Glomerular visceral epithelial cell (primary cell): Measurements from ENCODE around the gene ASAP3.
"Not testable (repeated sequence)": the region's sequence is repeated elsewhere in the genome, so short reads cannot be mapped to it uniquely, and the experiment has no call there.

Experiments used
- DNase-seq: peaks from one replicate; pipeline ENCODE4 v3.0.0-alpha.2; 2016; ENCODE audit errors: extremely low spot score

The ASAP3 gene

GRCh38 chr1:23514111-23514679 lies 30.2 kb upstream of the ASAP3 start:
- DNase-seq, result no peak

GRCh38 chr1:23509896-23510295 lies 25.9 kb upstream of the ASAP3 start:
- no peak for DNase-seq

GRCh38 chr1:23506376-23507107 lies 22.6 kb upstream of the ASAP3 start:
- no peak for DNase-seq

- DNase-seq, result no peak
Observed at GRCh38 chr1:23505851-23506250, 21.9 kb upstream of the ASAP3 start.

DNA sequence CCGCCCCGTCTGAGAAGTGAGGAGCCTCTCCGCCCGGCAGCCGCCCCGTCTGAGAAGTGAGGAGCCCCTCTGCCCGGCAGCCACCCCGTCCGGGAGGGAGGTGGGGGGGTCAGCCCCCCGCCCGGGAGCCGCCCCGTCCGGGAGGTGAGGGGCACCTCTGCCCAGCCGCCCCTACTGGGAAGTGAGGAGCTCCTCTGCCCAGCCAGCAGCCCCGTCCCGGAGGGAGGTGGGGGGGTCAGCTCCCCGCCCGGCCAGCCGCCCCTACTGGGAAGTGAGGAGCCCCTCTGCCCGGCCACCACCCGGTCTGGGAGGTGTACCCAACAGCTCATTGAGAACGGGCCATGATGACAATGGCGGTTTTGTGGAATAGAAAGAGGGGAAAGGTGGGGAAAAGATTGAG lies 20.2 kb upstream of the ASAP3 start:
- not testable (repeated sequence) for DNase-seq

GRCh38 chr1:23502951-23503350 lies 19.0 kb upstream of the ASAP3 start:
- no peak for DNase-seq

DNA sequence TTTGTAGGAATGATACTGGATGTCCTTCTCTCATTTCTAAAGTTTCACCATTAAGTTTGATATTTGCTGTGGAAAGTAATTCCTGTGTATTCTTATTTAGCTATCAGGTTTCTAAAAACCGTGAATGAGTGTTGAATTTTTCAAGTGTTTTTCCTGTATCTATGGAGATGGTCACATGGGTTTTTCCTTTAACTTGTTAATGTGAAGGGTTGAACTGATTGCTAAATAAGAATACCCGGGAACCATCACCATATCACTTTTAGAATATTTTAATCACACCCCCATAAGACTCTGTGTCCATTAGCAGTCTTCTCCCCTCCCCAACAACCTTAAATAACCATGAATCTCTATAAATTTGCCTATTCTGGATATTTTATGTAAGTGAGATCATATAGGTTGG lies 16.5 kb upstream of the ASAP3 start:
- DNase-seq, result no peak

- DNase-seq, result no peak
Observed at GRCh38 chr1:23497777-23498439, 13.9 kb upstream of the ASAP3 start.

DNA sequence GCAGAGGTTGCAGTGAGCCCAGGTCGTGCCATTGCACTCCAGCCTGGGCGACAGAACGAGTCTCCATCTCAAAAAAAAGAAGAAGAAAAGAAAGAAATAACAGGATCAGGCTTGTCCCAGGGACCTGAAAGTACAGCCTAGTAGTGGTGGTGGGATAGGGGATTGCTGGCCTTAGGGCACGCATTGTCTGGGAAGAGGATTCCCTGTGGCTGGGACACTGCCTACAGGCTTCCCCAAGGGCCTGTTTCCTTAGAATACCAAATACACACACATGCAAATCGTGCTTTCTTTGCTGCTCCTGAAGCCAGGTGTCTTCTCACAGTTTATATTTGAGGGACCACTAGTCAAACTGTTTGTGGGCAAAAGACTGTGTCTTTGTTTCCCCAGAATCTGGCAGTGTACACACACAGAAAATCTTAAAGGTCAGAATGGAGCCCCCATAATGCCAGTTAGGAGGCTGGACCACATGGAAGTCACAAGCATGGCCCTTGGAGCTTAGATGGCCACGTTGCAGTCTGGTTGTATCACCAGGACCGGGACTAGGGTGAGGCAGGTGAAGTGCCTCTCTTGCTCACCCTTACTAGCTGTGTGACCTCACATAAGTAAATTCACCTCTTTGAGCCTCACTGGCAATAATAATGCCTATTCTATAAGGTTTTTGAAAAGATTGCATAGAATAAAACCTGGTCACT lies 12.7 kb upstream of the ASAP3 start:
- DNase-seq, result no peak

DNA sequence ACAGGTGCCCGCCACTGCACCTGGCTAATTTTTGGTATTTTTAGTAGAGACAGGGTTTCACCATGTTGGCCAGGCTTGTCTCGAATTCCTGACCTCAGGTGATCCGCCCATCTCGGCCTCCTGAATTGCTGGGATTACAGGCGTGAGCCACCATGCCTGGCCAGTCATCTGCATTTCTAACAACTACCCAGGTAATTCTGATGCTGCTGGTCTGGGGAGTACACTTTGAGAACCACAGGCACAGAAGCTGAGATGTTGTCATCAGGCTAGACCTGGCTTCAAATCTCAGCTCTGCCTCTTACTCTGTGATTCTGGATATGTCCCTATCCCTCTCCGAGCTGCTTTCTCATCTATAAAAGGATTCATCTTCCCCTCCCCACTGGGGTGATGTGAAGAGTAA lies 10.9 kb upstream of the ASAP3 start:
- DNase-seq, result not testable (repeated sequence)

GRCh38 chr1:23492776-23493175 lies 8.8 kb upstream of the ASAP3 start:
- not testable (repeated sequence) for DNase-seq

GRCh38 chr1:23492132-23492720 lies 8.2 kb upstream of the ASAP3 start:
- DNase-seq, result no peak

DNA sequence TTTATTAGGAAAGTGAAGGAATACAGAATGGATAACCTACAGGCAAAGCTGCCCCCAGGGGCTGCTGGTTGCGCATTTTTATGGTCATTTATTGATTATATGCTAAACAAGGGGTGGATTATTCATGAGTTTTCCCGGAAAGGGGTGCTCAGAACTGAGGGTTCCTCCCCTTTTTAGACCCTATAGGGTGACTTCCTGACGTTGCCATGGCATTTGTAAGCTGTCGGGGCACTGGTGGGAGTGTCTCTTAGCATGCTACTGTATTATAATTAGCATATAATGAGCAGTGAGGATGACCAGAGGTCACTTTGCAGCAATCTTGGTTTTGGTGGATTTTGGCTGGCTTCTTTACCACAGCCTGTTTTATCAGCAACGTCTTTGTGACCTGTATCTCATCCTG lies 5.9 kb upstream of the ASAP3 start:
- no peak for DNase-seq

- no peak for DNase-seq
Observed at GRCh38 chr1:23485002-23485332, 988 bp upstream of the ASAP3 start.

GRCh38 chr1:23484253-23485001 lies 448 bp upstream of the ASAP3 start:
- DNase-seq, result peak; percentile 93

GRCh38 chr1:23481904-23482303 lies 2.1 kb downstream of the ASAP3 start:
- no peak for DNase-seq

GRCh38 chr1:23481026-23481597 lies 2.9 kb downstream of the ASAP3 start:
- no peak for DNase-seq

- no peak for DNase-seq
Observed at GRCh38 chr1:23480187-23481025, 3.6 kb downstream of the ASAP3 start.

DNA sequence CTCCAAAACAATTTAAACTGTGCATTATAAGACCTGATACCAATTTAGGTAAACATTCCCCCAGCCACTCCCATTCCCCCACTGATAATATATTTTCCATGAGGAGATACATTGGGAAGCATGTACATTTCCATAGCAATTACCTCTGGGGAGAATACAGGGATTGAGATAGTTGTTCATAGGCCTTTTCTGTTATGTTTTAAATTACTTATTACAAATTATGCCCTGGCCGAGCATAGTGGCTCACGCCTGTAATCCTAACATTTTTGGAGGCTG lies 4.4 kb downstream of the ASAP3 start:
- DNase-seq, result no peak

DNA sequence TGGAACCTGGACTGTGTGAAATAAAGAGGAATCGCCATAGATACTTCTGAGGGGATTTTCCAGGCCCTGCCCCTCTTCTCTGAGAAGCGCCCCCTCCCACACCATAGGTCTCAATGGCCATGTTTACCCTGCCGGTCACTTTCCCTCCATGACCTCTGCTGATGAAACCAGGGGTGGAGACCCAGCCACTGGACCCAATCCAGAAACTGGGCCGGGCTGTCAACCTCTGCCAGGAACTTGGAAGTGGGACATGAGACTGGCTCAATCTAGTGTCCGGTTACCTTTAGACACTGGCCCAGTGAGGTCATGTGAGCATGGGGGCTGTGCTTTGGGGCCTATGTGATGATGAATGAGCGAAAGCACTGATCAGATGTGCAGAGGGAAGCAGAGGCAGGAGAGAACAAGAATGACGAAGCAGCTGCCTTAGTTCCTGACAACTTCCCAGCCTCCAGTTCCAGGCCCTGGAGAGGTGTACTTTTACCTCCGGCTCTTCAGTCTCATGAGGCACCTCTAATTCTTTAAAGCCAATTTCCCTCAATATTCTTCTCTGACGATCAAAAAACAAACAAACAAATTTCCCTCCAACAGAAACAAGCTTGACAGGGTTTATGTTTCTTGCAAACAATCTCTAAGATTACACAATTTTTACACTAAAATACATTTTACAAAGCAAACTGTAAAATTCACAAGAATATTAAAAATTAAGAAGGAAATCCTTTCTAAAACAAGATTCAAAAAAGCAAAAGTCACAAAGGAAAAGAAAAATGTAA lies 4.9 kb downstream of the ASAP3 start:
- peak; percentile 78 for DNase-seq
